ENCODE data around the gene HARBI1. TPM values are rescaled to one million over a fixed set of nuclear protein-coding genes. Genes with fewer than 3 reads are reported as not detected.

Gene HARBI1
- 3.5 and 5.0 TPM in 2 replicates for total RNA-seq

GRCh38 chr11:46617134-46617971 lies at the start of gene HARBI1, which contains the start of gene ATG13:
Gene HARBI1, minus strand, starts transcription at chr11:46617227. Its CDS starts 990 bp downstream, at chr11:46616237.
Gene ATG13, plus strand, starts transcription at chr11:46617553. Its CDS starts 26,739 bp downstream, at chr11:46644292.
- peak; percentile 95 for DNase-seq (ENCODE audit: low read depth in 2 of 2)

- DNase-seq (ENCODE audit: low read depth in 2 of 2): no peak
Measured at GRCh38 chr11:46666516-46666915, 49.5 kb upstream of the HARBI1 start.

- DNase-seq (ENCODE audit: low read depth in 2 of 2): no peak
Measured at GRCh38 chr11:46665356-46665755, 48.3 kb upstream of the HARBI1 start.

- DNase-seq (ENCODE audit: low read depth in 2 of 2): no peak
Measured at GRCh38 chr11:46664612-46665011, 47.6 kb upstream of the HARBI1 start.

GRCh38 chr11:46663277-46663940 lies 46.4 kb upstream of the HARBI1 start:
- no peak for DNase-seq (ENCODE audit: low read depth in 2 of 2)

- no peak for DNase-seq (ENCODE audit: low read depth in 2 of 2)
Measured at GRCh38 chr11:46662366-46662765, 45.3 kb upstream of the HARBI1 start.

- DNase-seq (ENCODE audit: low read depth in 2 of 2): no peak
Measured at GRCh38 chr11:46661836-46662235, 44.8 kb upstream of the HARBI1 start.

- no peak for DNase-seq (ENCODE audit: low read depth in 2 of 2)
Measured at GRCh38 chr11:46659908-46660307, 42.9 kb upstream of the HARBI1 start.

GRCh38 chr11:46658259-46658658 lies 41.2 kb upstream of the HARBI1 start:
- no peak for DNase-seq (ENCODE audit: low read depth in 2 of 2)

GRCh38 chr11:46657186-46657585 lies 40.2 kb upstream of the HARBI1 start:
- DNase-seq (ENCODE audit: low read depth in 2 of 2): no peak

- no peak for DNase-seq (ENCODE audit: low read depth in 2 of 2)
Measured at GRCh38 chr11:46655631-46656030, 38.6 kb upstream of the HARBI1 start.

GRCh38 chr11:46649180-46649738 lies 32.2 kb upstream of the HARBI1 start:
- peak; percentile 23 to 94 for DNase-seq (ENCODE audit: low read depth in 2 of 2)

- DNase-seq (ENCODE audit: low read depth in 2 of 2): no peak
Measured at GRCh38 chr11:46643986-46644385, 27.0 kb upstream of the HARBI1 start.

- no peak for DNase-seq (ENCODE audit: low read depth in 2 of 2)
Measured at GRCh38 chr11:46643531-46643930, 26.5 kb upstream of the HARBI1 start.

- no peak for DNase-seq (ENCODE audit: low read depth in 2 of 2)
Measured at GRCh38 chr11:46642627-46643335, 25.8 kb upstream of the HARBI1 start.

- DNase-seq (ENCODE audit: low read depth in 2 of 2): no peak
Measured at GRCh38 chr11:46641639-46642038, 24.6 kb upstream of the HARBI1 start.

- no peak for DNase-seq (ENCODE audit: low read depth in 2 of 2)
Measured at GRCh38 chr11:46640036-46640788, 23.2 kb upstream of the HARBI1 start.

- DNase-seq (ENCODE audit: low read depth in 2 of 2): no peak
Measured at GRCh38 chr11:46639197-46639839, 22.3 kb upstream of the HARBI1 start.

- DNase-seq (ENCODE audit: low read depth in 2 of 2): no peak
Measured at GRCh38 chr11:46637546-46637945, 20.5 kb upstream of the HARBI1 start.

GRCh38 chr11:46635557-46636139 lies 18.6 kb upstream of the HARBI1 start:
- DNase-seq (ENCODE audit: low read depth in 2 of 2): no peak

Data from lung microvascular endothelial cell (primary cell).